ENCODE results near the gene COL5A1.

DNA sequence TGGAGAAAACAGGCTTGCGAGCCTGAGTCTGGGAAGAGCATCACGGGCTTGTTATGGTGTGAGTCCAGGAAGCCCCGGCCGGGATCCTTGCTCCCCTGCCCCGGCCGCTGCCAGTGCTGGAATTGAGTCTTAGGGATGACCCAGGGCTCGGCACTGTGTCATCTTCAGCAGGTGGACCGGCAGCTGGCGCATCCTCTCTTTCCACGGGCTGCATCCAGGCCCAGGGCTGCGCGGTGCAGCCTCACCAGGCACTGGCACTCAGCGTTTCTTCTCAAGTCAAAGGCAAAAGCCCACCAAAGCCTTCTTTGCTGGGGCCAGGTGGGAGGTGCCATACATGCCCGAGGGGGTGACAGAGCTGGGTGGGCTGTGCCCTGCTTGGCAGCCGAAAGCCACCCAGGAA, 46.6 kb downstream of the COL5A1 start:
- TF ChIP-seq, protein P1, sequence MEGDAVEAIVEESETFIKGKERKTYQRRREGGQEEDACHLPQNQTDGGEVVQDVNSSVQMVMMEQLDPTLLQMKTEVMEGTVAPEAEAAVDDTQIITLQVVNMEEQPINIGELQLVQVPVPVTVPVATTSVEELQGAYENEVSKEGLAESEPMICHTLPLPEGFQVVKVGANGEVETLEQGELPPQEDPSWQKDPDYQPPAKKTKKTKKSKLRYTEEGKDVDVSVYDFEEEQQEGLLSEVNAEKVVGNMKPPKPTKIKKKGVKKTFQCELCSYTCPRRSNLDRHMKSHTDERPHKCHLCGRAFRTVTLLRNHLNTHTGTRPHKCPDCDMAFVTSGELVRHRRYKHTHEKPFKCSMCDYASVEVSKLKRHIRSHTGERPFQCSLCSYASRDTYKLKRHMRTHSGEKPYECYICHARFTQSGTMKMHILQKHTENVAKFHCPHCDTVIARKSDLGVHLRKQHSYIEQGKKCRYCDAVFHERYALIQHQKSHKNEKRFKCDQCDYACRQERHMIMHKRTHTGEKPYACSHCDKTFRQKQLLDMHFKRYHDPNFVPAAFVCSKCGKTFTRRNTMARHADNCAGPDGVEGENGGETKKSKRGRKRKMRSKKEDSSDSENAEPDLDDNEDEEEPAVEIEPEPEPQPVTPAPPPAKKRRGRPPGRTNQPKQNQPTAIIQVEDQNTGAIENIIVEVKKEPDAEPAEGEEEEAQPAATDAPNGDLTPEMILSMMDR (conservative IDR thresholded peaks at IDR 0.05 in 1 of 2, IDR thresholded peaks at IDR 0.05 in 1 of 2; ENCODE audit: low read depth in 1 of 2, low read length in 2 of 2) = no peak
- no peak for TF ChIP-seq EZH2 (IDR thresholded peaks at IDR 0.05; ENCODE audit: low read length, missing control alignments)

Measured in fibroblast of lung (primary cell).